Astrocyte (in vitro differentiated cells and primary cell): ENCODE measurements around the gene UBE2E2. TPM values are rescaled to one million over a fixed set of nuclear protein-coding genes. Genes with fewer than 3 reads are reported as not detected.

Source experiments
- DNase-seq: peaks from one replicate; pipeline ENCODE4 v3.0.0-alpha.2; 2010; ENCODE audit warnings: low read depth
- FAIRE-seq: peaks from 2 replicates; lab custom pipeline; 2011; peaks lifted over from hg19 to GRCh38; lab: Jason Lieb, UNC
- H2AFZ ChIP-seq: 2 replicates; pipeline ENCODE4 v1.6.0; 2012; ENCODE audit warnings: low read depth, low read length, inconsistent platforms
- H3K27ac ChIP-seq: 2 replicates; pipeline ENCODE4 v1.5.1; 2011; ENCODE audit warnings: low read depth, low read length, inconsistent platforms
- H3K27me3 ChIP-seq: 2 replicates; pipeline ENCODE4 v1.6.0; 2011; ENCODE audit warnings: low read length, inconsistent platforms; ENCODE audit not compliant: insufficient read depth
- H3K36me3 ChIP-seq: 2 replicates; pipeline ENCODE4 v1.5.1; 2011; ENCODE audit warnings: low read length, inconsistent platforms; ENCODE audit not compliant: insufficient read depth
- H3K4me1 ChIP-seq: 2 replicates; pipeline ENCODE4 v1.5.1; 2011; ENCODE audit warnings: low read length, inconsistent platforms; ENCODE audit not compliant: insufficient read depth
- H3K4me2 ChIP-seq: 2 replicates; pipeline ENCODE4 v1.6.0; 2012; ENCODE audit warnings: low read length, inconsistent platforms
- H3K4me3 ChIP-seq: 2 replicates; pipeline ENCODE4 v1.5.1; 2011; ENCODE audit warnings: low read depth, mild to moderate bottlenecking, low read length, inconsistent platforms; ENCODE audit not compliant: insufficient read depth
- H3K79me2 ChIP-seq: 2 replicates; pipeline ENCODE4 v1.6.0; 2012; ENCODE audit warnings: mild to moderate bottlenecking, low read length, inconsistent platforms; ENCODE audit not compliant: insufficient read depth
- H3K9ac ChIP-seq: 2 replicates; pipeline ENCODE4 v1.6.0; 2012; ENCODE audit warnings: mild to moderate bottlenecking, low read length, inconsistent platforms
- H3K9me3 ChIP-seq: 2 replicates; pipeline ENCODE4 v1.5.1; 2012; ENCODE audit warnings: low read depth, mild to moderate bottlenecking, low read length, inconsistent platforms; ENCODE audit not compliant: insufficient read depth
- H4K20me1 ChIP-seq: 2 replicates; pipeline ENCODE4 v1.6.0; 2012; ENCODE audit warnings: low read length, inconsistent platforms; ENCODE audit not compliant: insufficient read depth
- H3K27ac Mint-ChIP-seq: one replicate; pipeline ENCODE4 v1.8.0; 2021; ENCODE audit warnings: mild to moderate bottlenecking, mixed read lengths; ENCODE audit not compliant: unreplicated experiment
- H3K27me3 Mint-ChIP-seq: one replicate; pipeline ENCODE4 v1.8.0; 2021; ENCODE audit warnings: low read depth, mixed read lengths; ENCODE audit not compliant: unreplicated experiment
- H3K36me3 Mint-ChIP-seq: one replicate; pipeline ENCODE4 v1.8.0; 2021; ENCODE audit warnings: low read depth, mixed read lengths; ENCODE audit not compliant: unreplicated experiment
- H3K4me1 Mint-ChIP-seq: one replicate; pipeline ENCODE4 v1.8.0; 2021; ENCODE audit warnings: low read depth, mixed read lengths; ENCODE audit not compliant: unreplicated experiment
- H3K4me3 Mint-ChIP-seq: one replicate; pipeline ENCODE4 v1.8.0; 2021; ENCODE audit warnings: mild to moderate bottlenecking, moderate library complexity, mixed read lengths; ENCODE audit not compliant: unreplicated experiment
- H3K9me3 Mint-ChIP-seq: one replicate; pipeline ENCODE4 v1.8.0; 2021; ENCODE audit warnings: mild to moderate bottlenecking, mixed read lengths; ENCODE audit not compliant: unreplicated experiment
- CTCF ChIP-seq: IDR thresholded peaks from 2 replicates; pipeline ENCODE4 v1.5.1; 2011; ENCODE audit warnings: low read depth, mild to moderate bottlenecking, inconsistent platforms, low read length, moderate library complexity; ENCODE audit not compliant: insufficient read depth
- EZH2 ChIP-seq: IDR thresholded peaks from 2 replicates; pipeline ENCODE4 v1.6.1; 2012; ENCODE audit warnings: mild to moderate bottlenecking, low read length, inconsistent platforms; ENCODE audit not compliant: insufficient read depth
- total RNA-seq: library from RNA; stranded (reverse); gene quantifications from 2 replicates; pipeline ENCODE4 v1.2.1, GENCODE V29; 2021

UBE2E2 gene
- total RNA-seq, 1 donor from 2014 or later = 89.8 TPM

DNA sequence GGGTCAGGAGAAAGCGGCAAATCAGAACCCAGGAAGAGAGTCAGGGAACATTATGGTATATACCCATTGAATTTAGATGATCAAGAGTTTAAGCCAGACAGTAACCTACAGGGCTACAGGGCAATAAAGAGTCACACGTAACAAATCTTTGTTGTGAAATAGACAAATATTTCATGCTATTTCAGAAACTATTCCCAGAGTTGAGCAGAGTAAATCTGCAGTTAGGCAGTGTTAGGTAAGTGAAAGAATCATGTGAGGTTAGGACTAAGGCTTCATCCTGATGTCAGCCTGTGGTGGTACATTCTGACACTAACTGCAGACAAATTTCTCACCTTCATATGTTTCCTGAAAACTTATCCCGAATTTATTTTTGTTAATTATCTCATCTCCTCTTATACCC, 153.0 kb downstream of the UBE2E2 start:
- Histone ChIP-seq H3K79me2 (no peaks in the 10 kb centered on the region), H3K9me3 (no peaks in the 10 kb centered on the region), H3K27me3 (no peaks in the 10 kb centered on the region), H3K27ac (no peak overlapping the region), H3K4me3 (no peak overlapping the region), H3K4me1 (no peaks in the 10 kb centered on the region), H3K36me3 (no peaks in the 10 kb centered on the region), H2AFZ (no peak overlapping the region), H3K9ac (no peak overlapping the region), H4K20me1 (peaks cover 8% of the 10 kb centered on the region), H3K4me2 (no peak overlapping the region)
- H3K27me3 Mint-ChIP-seq = no peaks in the 10 kb centered on the region
- no peaks in the 10 kb centered on the region for H3K4me1 Mint-ChIP-seq
- H3K27ac Mint-ChIP-seq = no peak overlapping the region
- TF ChIP-seq EZH2 (no peak), CTCF (no peak)
- FAIRE-seq (no peak), DNase-seq (no peak)
- H3K9me3 Mint-ChIP-seq = peaks cover under 1% of the 10 kb centered on the region
- H3K36me3 Mint-ChIP-seq = peaks cover 2% of the 10 kb centered on the region
- H3K4me3 Mint-ChIP-seq = no peak overlapping the region

- Histone ChIP-seq H3K4me3 (no peak overlapping the region), H4K20me1 (peaks cover 8% of the 10 kb centered on the region), H2AFZ (no peak overlapping the region), H3K9ac (no peak overlapping the region), H3K4me1 (no peaks in the 10 kb centered on the region), H3K27me3 (no peaks in the 10 kb centered on the region), H3K4me2 (no peak overlapping the region), H3K27ac (no peak overlapping the region), H3K9me3 (no peaks in the 10 kb centered on the region), H3K36me3 (no peaks in the 10 kb centered on the region), H3K79me2 (no peaks in the 10 kb centered on the region)
- Mint-ChIP-seq H3K4me3 (no peak overlapping the region), H3K27me3 (no peaks in the 10 kb centered on the region), H3K9me3 (no peaks in the 10 kb centered on the region), H3K27ac (no peak overlapping the region), H3K4me1 (no peaks in the 10 kb centered on the region), H3K36me3 (peaks cover 1% of the 10 kb centered on the region)
- DNase-seq = no peak
- FAIRE-seq = no peak
- TF ChIP-seq CTCF (no peak), EZH2 (no peak)
Measured at GRCh38 chr3:23356923-23357322, 153.8 kb downstream of the UBE2E2 start.

DNA sequence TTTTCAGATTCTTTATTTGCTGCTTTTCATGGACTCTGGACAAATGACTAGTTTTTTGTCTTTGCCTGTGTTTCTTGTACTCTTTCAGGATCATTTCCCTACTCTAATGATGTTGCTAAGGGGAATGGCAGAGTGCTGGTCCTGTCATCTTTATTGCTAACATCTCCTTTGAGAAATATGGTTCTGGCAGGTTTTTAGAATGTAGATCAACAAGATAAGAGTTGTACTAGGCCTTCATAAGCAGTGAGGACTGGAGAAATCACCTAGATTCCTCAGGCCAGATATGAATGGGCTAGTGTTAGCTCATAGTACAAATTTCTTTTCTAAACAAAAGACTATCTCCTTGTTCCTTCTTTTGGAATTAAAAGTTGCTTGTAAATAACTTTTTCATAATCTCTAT, 156.0 kb downstream of the UBE2E2 start:
- H3K4me3 Mint-ChIP-seq = no peak overlapping the region
- no peaks in the 10 kb centered on the region for H3K9me3 ChIP-seq
- DNase-seq = no peak
- H3K4me2 ChIP-seq = no peak overlapping the region
- no peaks in the 10 kb centered on the region for H3K4me1 ChIP-seq
- H3K36me3 ChIP-seq = no peaks in the 10 kb centered on the region
- no peaks in the 10 kb centered on the region for H3K27me3 Mint-ChIP-seq
- peaks cover 7% of the 10 kb centered on the region for H3K9me3 Mint-ChIP-seq
- H3K4me3 ChIP-seq = no peak overlapping the region
- peak; percentile 13 for FAIRE-seq
- H3K9ac ChIP-seq = no peak overlapping the region
- no peak overlapping the region for H2AFZ ChIP-seq
- no peaks in the 10 kb centered on the region for H3K4me1 Mint-ChIP-seq
- H3K27ac Mint-ChIP-seq = no peak overlapping the region
- no peak overlapping the region for H3K27ac ChIP-seq
- no peaks in the 10 kb centered on the region for H3K27me3 ChIP-seq
- peaks cover 14% of the 10 kb centered on the region for H4K20me1 ChIP-seq
- TF ChIP-seq EZH2 (no peak), CTCF (no peak)
- no peaks in the 10 kb centered on the region for H3K79me2 ChIP-seq
- H3K36me3 Mint-ChIP-seq = peaks cover 5% of the 10 kb centered on the region
